ENCODE measurements around the gene CLDND1. TPM values are rescaled to one million over a fixed set of nuclear protein-coding genes. Genes with fewer than 3 reads are reported as not detected.

The CLDND1 gene
- 76.0 and 178 TPM in 2 replicates for total RNA-seq

GRCh38 chr3:98522544-98523281, at the start of gene CLDND1:
Gene CLDND1, minus strand, starts transcription at chr3:98522902. Its CDS starts 1,478 bp downstream, at chr3:98521424.

GRCh38 chr3:98531622-98532274, 9.0 kb upstream of the CLDND1 start, which contains the start of gene GPR15:
Gene GPR15, plus strand, starts transcription at chr3:98531978. Its CDS starts 56 bp downstream, at chr3:98532034.

GRCh38 chr3:98497381-98497780, 25.3 kb downstream of the CLDND1 start, which contains the start of gene OR5K2:
Gene OR5K2, plus strand, starts transcription at chr3:98497681. Its CDS starts 0 bp downstream, at chr3:98497681.

Other genes with a start within 250 kb of the CLDND1 start
- not detected in 2 replicates for gene OR5H2, start 240.4 kb downstream of the CLDND1 start, total RNA-seq
- gene OR5K4, start 169.0 kb downstream of the CLDND1 start, total RNA-seq: not detected in 2 replicates
- gene OR5K3, start 132.2 kb downstream of the CLDND1 start, total RNA-seq: not detected in 2 replicates
- not detected in 2 replicates for gene OR5K1, start 59.7 kb downstream of the CLDND1 start, total RNA-seq
- not detected in 2 replicates for gene OR5K2, start 25.2 kb downstream of the CLDND1 start, total RNA-seq
- gene GPR15, start 9.1 kb upstream of the CLDND1 start, total RNA-seq: not detected in 2 replicates
- gene CPOX, start 70.7 kb upstream of the CLDND1 start, total RNA-seq: 23.0 and 32.3 TPM in 2 replicates
- gene ST3GAL6, start 240.4 kb upstream of the CLDND1 start, total RNA-seq: 1.3 and 1.7 TPM in 2 replicates